GM18526 (cell line): ENCODE results near the gene YKT6.

Experiments
- POLR2A ChIP-seq: IDR thresholded peaks from 3 replicates; pipeline ENCODE4 v1.6.1; 2011; ENCODE audit not compliant: insufficient read length; ENCODE audit errors: extremely low read depth

Gene YKT6

DNA sequence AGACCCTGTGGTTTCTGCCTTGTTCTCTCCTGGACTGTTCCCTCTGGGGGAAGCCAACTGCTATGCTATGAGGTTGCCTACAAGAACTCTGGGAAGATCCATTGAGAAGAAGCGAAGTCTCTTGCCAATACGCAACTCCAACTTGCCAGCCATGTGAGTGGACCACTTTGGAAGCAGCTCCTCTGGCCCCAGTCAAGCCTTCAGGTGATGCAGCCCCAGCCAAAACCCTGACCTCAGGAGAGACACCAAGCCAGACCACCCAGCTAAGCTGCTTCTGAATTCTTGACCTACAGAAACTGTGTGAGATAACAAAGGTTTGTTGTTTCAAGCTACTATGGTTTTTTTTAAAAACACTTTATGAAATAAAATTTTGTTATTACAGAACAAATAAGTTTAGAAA is 39.4 kb upstream of the YKT6 start:
- TF ChIP-seq POLR2A = no peak

DNA sequence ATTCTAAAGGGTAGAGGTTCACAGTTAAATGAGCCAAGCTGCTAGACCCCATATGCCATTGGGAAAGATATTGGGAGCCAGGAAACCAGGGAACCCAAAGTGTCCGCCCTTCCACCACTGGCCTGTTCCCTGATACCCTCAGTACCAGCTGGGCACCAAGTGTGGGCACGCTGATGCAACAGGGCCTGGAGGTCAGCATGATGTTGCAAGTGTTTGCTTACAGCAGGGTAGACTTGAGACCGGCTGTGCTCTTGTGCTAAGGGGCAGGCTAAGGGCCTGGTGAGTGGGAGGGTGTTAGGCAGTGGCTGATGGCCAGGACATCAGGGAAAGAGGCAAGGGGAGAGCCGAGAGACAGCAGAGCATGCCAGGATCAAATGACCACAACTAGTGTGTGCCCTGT is 38.6 kb upstream of the YKT6 start:
- no peak for TF ChIP-seq POLR2A

DNA sequence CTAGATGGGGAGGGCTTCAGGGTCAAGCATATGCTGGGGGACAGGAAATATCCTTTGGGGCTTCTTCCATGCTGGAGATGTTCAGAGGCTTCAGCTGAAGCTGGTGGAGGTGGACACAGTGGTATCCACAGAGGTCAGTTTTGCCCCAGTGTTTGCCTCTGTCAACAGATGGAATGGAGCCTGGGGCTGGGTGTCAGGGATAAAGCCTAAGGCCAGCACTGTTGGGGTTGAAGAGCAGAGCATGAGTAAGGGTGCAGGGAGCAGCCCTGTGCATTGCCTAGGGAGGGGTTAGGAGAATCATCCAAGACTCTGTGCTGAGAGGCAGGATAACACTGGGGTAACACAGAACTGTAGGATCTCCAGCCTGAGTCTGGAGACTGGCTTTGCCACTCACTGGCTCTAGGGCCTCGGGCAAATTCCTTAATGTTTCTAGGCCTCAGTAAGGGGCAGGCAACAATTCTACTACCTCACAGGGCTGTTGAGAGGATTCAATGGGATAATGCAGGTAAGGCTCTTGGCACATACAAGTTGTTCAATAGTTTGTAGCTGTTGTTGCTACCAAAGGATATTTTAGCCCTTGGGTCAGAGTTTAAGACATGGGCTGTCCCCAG is 37.9 kb upstream of the YKT6 start:
- no peak for TF ChIP-seq POLR2A

DNA sequence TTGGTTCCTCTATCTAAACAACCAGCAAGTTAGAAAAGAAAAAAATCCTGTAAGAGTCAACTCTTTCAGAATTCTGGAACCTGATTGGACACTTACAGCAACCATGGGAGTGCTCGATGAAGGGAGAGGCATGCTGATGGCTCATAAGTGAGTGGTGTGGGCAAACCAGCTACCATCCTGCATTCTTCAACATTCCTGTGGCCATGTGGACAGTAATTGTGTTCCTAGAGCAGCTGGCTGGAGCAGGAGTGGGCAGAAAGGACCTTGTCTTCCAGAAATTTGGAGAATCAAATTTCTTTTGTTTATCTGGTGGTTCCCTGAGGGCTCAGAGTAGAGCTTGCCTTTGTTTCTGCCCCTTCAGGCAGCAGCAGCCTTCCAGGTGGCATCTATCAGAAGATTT is 37.2 kb upstream of the YKT6 start:
- TF ChIP-seq POLR2A = no peak

DNA sequence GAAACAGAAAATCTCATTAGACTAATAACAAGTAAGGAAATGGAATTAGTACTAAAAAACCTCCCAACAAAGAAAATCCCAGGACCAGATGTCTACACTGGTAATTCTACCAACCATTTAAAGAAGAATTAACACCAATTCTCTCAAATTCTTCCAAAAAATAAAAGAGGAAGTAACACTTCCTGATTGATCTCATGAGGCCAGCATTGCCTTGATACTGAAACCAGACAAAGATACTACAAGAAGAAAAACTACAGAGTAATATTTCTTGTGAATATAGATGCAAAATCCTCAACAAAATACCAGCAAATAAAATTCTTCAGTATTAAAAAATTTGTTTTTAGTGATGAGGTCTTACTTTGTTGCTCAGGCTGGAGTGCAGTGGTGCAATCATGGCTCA is 32.9 kb upstream of the YKT6 start:
- TF ChIP-seq POLR2A = no peak

DNA sequence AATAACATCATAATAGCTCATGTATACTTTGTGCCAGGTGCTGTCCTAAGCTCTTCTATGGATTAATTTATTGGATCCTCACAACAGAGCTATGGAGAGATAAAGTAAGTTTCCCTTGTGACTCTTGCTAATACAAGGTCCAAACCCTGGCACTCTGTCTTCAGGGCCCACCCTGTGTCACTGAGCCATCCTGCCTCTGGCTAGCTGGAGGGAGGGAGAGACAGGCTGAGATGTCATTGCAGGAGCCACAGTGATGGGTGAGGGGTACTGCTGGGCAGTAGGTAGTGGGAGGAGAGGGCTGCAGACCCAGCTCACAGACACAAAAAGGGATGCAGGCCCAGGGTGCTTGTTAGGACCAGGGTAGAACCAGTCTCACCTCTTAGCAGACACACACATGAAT is 28.4 kb upstream of the YKT6 start:
- TF ChIP-seq POLR2A = no peak

DNA sequence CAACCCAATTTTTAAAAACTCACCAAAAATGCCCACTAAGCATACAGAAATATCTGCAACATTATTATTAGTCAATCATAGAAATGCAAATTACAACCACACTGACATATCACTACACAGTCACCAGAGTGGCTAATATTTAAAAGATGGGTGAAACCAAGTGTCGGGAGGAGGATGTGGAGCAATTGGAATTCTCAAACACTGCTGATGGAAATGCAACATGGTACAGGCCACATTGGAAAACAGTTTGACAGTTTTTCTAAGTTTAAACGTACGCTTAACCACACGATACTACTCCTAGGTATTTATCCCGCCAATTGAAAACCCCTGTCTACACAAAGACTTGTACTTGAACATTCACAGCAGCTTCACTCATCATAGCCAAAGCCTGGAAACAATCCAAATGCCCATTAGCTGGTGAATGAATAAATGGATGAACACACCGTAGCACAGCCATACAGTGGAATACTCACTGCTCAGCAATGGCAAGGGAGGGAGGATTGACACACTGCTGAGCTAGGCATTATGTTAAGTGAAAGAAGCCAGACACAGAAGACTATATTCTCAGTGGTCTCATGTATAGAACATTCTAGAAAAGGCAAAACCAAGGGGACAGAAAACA is 27.9 kb upstream of the YKT6 start:
- TF ChIP-seq POLR2A = no peak

DNA sequence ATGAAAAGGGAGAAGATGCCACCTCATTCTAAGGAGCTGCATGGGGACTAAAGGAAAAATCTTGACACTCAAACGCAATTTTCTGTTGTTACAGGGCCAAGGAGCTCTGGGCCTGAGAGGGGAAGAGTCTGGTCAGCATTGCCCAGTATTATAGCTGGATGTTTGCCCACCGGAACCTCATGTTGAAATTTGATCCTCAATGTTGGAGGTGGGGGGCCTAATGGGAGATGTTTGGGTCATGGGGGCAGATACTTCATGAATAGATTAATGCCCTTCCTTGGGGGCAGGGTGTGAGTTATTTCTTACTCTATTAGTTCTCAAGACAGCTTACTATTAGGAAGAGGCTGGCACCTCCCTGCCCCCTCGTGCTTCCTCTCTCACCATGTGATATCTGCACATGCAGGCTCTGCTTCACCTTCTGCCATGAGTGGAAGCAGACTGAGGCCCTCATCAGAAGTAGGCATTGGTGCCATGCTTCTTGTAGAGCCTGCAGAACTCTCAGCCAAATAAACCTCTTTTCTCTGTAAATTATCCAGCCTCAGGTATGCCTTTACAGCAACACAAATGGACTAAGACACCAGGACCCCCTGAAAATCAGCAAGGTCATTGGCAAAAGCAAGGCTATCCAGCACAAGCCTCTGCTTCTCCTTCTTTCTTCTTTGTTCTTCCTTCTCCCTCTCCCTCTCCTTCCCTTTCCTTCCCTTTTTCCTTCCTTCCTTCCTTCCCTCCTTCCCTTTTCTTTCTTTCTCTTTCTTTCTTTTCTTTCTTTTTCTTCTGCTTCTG is 26.7 kb upstream of the YKT6 start:
- no peak for TF ChIP-seq POLR2A

DNA sequence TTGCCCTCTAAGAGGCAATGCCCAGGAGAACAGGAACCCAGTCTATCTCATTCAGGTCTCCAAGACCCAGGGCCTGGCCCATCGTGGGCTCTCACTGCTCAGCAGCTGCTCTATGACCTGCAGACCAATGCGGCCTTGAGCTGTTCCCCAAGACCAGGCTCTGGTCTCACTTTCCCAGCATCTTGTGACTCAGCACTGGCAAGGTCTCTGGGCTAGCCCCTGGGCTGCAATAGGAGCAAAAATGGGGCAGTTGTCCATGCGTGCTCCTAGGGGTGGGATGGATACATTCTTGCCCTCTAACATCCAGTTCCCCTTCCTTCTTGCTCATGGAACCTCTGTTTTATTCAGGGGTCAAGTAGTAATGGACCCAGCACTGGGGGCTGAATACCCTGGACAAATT is 25.0 kb upstream of the YKT6 start:
- no peak for TF ChIP-seq POLR2A

DNA sequence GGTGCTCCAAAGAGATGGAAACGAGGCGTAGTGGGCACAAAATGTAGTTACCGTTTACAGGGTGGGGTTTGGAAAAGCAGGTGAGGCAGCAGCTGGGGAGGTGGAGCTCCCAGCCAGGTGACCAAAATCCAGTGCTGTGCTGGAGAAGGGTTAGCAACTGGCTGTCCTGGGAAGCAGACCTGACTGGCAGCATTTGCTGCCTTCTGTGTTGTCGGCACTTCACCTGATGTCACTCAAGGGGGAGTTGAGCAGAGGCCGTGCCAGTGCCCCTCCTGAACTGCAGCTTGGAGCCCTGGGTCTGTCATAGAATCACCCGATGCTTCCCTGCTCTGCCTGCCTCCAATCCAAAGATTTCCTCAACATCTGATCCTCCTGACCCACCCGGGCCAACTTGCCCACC is 24.3 kb upstream of the YKT6 start:
- TF ChIP-seq POLR2A = no peak

DNA sequence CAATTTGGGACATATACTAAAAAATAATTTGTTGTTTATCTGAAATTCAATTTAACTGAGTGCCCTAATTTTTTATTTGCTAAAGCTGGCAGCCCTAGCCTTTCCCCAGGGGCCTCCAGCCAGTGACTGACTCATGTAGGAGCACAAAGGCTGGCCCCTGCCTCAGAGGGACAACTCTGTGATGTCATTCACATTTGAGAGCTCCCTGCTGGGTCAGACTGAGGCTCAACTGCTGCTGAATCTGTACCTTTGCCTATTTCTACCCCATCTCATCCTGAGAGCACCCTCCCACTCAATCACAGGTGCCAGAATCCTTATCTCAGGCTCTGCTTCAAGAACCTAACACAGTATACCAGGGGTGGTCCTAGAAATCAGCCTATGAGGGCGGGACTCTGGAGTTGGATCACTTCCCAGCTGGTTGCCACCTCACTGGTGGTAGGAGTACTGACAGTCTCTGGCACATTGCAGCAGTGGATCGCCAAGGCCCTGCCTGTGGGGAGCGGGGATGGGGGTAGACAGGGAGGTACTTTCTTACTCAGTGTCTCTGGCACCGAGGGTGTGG is 23.1 kb upstream of the YKT6 start:
- TF ChIP-seq POLR2A = no peak

DNA sequence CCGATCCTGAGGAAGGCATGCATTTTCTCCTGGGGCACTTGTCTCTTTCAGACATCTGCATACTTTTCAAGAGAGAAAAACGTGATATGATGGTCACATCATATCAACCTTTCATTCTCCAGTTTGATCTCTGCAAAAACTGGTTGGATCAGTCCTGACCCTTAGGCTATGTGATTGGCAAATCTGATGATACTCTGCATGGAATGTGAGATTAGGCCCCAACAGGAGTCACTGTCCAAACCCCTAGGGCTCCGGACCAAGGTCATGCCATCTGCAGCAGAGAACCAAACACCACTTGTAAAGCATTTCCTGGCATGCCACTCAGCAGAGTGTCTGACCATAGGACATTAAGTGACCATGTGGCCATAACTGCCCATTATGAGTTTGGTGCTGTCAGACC is 20.1 kb upstream of the YKT6 start:
- TF ChIP-seq POLR2A = no peak

DNA sequence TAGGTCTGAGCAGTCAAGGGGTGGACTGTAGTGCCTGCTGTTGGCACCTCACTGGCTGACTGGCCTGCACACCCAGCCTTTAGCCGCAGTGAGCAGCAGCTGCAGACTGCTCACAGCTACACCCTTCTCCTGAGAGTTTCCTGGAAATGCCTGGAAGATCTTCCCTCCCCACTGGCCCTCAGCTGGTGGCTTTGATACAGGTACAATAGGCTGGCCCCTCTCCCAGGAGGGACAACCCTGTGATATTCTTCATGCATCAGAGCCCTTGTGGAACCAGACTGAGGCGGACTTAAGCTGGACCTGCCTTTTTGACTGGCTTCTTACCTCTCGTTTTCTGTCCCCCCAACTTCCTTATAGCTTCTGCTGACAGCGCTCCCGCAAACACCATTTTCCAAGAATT is 18.0 kb upstream of the YKT6 start:
- no peak for TF ChIP-seq POLR2A

DNA sequence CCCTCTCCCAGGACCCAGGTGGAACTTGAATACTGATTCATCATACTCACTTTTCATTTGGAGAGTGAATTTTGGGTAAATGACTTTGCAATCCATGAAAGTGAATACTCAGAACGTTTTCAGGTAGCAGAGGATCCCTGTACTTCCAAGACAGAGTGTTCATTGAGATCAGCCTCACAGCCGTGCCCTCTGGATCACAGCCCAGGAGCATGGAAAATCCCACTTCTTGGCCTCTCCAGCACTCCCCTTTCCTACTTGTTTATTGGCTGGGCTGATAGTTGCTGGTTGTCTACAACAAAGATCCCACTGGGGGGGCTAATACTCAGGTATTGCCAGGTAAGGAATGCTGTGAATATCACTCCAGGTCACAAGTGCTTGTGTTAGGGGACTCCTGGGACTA is 17.4 kb upstream of the YKT6 start:
- TF ChIP-seq POLR2A = no peak

DNA sequence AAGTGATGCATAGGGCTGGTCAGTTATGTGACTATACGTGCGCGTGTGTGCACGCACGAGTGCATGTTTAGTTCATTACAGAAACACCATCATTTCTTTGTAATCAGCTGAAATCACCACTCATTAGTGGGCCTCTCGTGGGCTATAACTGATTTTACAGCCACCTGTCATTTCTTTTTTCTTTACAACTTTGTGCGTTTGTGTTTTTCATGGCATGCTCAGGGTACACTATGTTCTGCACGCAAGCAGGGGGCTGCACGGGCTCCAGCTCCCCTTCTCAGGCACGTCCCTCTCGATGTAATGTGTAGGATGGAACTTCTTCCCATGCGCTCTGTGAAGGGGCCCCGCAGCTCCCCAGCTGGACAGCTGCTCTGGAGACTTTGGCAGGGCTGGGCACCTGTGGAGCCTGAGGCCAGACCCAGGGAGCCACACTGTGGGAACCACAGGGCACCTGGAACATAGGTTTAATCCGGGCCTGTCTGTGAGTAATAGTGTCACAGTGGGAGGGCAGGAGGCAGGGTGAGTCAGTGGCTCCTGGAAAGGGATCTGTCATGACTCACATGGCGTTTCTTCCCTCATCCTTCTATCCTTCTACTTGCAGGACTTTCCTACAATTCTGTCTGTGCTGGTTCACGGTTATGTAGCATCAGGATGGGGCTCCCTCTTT is 16.4 kb upstream of the YKT6 start:
- TF ChIP-seq POLR2A = no peak
